Measurements from ENCODE around the gene GHSR. TPM values are rescaled to one million over a fixed set of nuclear protein-coding genes. Genes with fewer than 3 reads are reported as not detected.

GHSR gene
- total RNA-seq, 2 experiments from 2014 or later = not detected

DNA sequence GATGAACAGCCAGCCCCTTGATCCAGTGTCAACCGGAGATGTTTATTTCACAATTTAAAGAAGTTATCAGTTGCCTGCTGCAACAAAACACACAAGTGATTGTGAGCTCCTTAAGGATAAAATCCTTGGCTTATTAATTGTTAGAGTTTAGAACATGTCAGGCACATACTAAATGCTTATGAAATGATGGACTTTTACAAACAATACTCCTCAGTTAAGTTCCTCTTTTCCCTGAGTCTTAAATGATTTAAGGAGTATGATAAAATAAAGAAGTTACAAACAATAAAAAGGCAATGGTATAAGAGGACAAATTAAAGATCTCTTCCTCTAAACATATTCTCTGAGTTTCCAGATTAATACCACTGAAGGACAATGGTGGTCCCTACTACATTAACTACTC, 5.7 kb downstream of the GHSR start:
- no peak overlapping the region for H3K4me3 ChIP-seq (ENCODE audit: low read length)
- intact Hi-C loops (cut with DNase I, micrococcal nuclease) = no loop called here
- peaks cover 22 to 27% of the 10 kb centered on the region in 2 experiments for H3K27me3 ChIP-seq (ENCODE audit: control insufficient read depth in 1 of 2, insufficient read depth in 2 of 2, low read length in 2 of 2)
- DNase-seq = no peak
- Mint-ChIP-seq H3K27ac (no peak overlapping the region), H3K27me3 (peaks cover 80% of the 10 kb centered on the region), H3K36me3 (ENCODE audit: low read depth) (no peaks in the 10 kb centered on the region), H3K4me1 (ENCODE audit: low read depth) (peaks cover 11% of the 10 kb centered on the region), H3K4me3 (no peak overlapping the region), H3K9me3 (no peaks in the 10 kb centered on the region)
- POLR2A ChIA-PET = no interaction called here
- no peaks in the 10 kb centered on the region for H3K36me3 ChIP-seq (ENCODE audit: insufficient read depth, low read length)
- no peak overlapping the region for H3K27ac ChIP-seq (ENCODE audit: low read depth in 1 of 2, low read length in 2 of 2)
- no peak for ATAC-seq (ENCODE audit: poor library complexity)
- CTCF ChIA-PET = no interaction called here
- TF ChIP-seq, protein P1, sequence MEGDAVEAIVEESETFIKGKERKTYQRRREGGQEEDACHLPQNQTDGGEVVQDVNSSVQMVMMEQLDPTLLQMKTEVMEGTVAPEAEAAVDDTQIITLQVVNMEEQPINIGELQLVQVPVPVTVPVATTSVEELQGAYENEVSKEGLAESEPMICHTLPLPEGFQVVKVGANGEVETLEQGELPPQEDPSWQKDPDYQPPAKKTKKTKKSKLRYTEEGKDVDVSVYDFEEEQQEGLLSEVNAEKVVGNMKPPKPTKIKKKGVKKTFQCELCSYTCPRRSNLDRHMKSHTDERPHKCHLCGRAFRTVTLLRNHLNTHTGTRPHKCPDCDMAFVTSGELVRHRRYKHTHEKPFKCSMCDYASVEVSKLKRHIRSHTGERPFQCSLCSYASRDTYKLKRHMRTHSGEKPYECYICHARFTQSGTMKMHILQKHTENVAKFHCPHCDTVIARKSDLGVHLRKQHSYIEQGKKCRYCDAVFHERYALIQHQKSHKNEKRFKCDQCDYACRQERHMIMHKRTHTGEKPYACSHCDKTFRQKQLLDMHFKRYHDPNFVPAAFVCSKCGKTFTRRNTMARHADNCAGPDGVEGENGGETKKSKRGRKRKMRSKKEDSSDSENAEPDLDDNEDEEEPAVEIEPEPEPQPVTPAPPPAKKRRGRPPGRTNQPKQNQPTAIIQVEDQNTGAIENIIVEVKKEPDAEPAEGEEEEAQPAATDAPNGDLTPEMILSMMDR (IDR thresholded peaks at IDR 0.05) = no peak
- no peaks in the 10 kb centered on the region for H3K9me3 ChIP-seq (ENCODE audit: control insufficient read depth in 1 of 2, insufficient read depth in 1 of 2, low read length in 2 of 2)
- H3K4me1 ChIP-seq (ENCODE audit: insufficient read depth, low read length) = peaks cover 4% of the 10 kb centered on the region

DNA sequence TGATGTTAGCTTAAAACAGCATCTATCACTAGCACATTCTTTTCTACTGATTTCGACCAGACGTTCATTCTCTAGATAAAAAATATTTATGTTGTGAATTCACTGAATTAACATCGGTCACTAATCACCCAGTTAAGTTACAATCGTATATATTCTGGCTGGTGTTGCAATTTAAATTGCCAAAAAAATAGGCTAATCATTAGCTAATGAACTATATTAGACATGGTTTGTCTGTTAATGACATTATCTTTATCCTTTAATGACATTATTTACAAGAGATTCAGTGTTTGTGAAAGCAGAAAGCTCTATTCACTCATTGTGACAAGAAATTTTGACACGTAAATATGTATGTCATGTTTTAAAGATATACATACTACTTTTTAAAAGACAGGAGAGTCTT, 6.7 kb downstream of the GHSR start:
- ATAC-seq (ENCODE audit: poor library complexity) = no peak

DNA sequence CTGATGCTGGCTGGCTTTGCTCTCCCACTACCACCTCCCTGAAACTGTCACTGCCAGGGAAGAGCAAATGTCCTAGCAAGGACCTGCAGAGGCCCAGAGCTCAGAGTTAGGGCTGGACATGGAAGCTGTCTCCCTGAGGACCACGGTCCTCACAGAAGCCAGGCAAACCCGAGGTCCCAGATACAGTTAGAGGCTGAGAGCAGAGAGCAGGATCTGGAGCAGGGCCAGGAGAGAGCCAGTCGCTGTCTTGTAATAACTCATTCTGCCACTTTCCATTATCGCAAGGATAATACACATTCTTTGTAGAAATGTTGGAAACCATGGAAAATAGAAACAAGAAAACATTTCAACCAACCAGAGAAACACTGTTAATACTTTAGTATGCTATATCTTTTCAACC, 10.1 kb downstream of the GHSR start:
- ChIA-PET CTCF (no interaction called here), POLR2A (no interaction called here)
- intact Hi-C loops (cut with DNase I, micrococcal nuclease) = no loop called here
- TF ChIP-seq, protein P1 (IDR thresholded peaks at IDR 0.05) = no peak
- H3K4me1 ChIP-seq (ENCODE audit: insufficient read depth, low read length) = no peaks in the 10 kb centered on the region
- H3K36me3 ChIP-seq (ENCODE audit: insufficient read depth, low read length) = no peaks in the 10 kb centered on the region
- DNase-seq (no peak), ATAC-seq (ENCODE audit: poor library complexity) (no peak)
- H3K27me3 Mint-ChIP-seq = peaks cover 54% of the 10 kb centered on the region
- no peaks in the 10 kb centered on the region for H3K4me1 Mint-ChIP-seq (ENCODE audit: low read depth)
- peaks cover 6% of the 10 kb centered on the region for H3K9me3 Mint-ChIP-seq
- H3K27ac ChIP-seq (ENCODE audit: low read depth in 1 of 2, low read length in 2 of 2) = no peak overlapping the region
- peaks cover under 1 to 6% of the 10 kb centered on the region in 2 experiments for H3K9me3 ChIP-seq (ENCODE audit: control insufficient read depth in 1 of 2, insufficient read depth in 1 of 2, low read length in 2 of 2)
- no peak overlapping the region for H3K4me3 Mint-ChIP-seq
- H3K27me3 ChIP-seq (ENCODE audit: control insufficient read depth in 1 of 2, insufficient read depth in 2 of 2, low read length in 2 of 2) = peaks cover 0 to 4% of the 10 kb centered on the region in 2 experiments
- H3K36me3 Mint-ChIP-seq (ENCODE audit: low read depth) = no peaks in the 10 kb centered on the region
- no peak overlapping the region for H3K27ac Mint-ChIP-seq
- no peak overlapping the region for H3K4me3 ChIP-seq (ENCODE audit: low read length)

More for the DNA sequence above, 6.7 kb downstream of the GHSR start:
- peaks cover under 1% of the 10 kb centered on the region for H3K4me1 Mint-ChIP-seq (ENCODE audit: low read depth)
- CTCF ChIA-PET = no interaction called here
- H3K27ac ChIP-seq (ENCODE audit: low read depth in 1 of 2, low read length in 2 of 2) = no peak overlapping the region
- intact Hi-C loops (cut with DNase I, micrococcal nuclease) = no loop called here
- H3K36me3 ChIP-seq (ENCODE audit: insufficient read depth, low read length) = no peaks in the 10 kb centered on the region
- POLR2A ChIA-PET = no interaction called here
- no peaks in the 10 kb centered on the region for H3K9me3 Mint-ChIP-seq
- no peaks in the 10 kb centered on the region for H3K9me3 ChIP-seq (ENCODE audit: control insufficient read depth in 1 of 2, insufficient read depth in 1 of 2, low read length in 2 of 2)
- H3K4me1 ChIP-seq (ENCODE audit: insufficient read depth, low read length) = no peaks in the 10 kb centered on the region
- peaks cover 12 to 17% of the 10 kb centered on the region in 2 experiments for H3K27me3 ChIP-seq (ENCODE audit: control insufficient read depth in 1 of 2, insufficient read depth in 2 of 2, low read length in 2 of 2)
- no peak overlapping the region for H3K4me3 ChIP-seq (ENCODE audit: low read length)
- TF ChIP-seq, protein P1 (IDR thresholded peaks at IDR 0.05) = no peak
- no peak for DNase-seq
- H3K27ac Mint-ChIP-seq = no peak overlapping the region
- peaks cover 74% of the 10 kb centered on the region for H3K27me3 Mint-ChIP-seq
- H3K36me3 Mint-ChIP-seq (ENCODE audit: low read depth) = no peaks in the 10 kb centered on the region
- H3K4me3 Mint-ChIP-seq = no peak overlapping the region

All from CD4-positive, alpha-beta T cell (primary cell).